ENCODE measurements around the gene DUSP22.

DNA sequence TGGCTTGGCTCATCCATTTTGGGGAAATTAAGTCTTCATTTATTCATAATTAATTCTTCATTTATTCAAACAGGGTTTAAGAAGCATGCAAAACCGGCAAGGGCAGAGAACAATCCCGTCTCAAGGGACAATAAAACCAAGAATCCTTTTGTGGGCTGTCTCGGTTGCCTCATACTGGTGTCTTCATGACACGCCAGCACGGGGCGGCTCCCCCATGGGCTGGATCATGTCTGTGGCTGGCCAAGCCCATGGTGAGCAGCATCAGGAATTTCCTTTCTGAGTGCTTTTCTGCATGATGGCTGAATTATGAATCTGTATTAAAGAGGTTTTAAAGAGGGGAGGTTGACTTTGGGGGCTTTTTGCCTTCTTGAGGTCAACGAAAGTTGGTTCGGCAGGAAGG lies 38.3 kb upstream of the DUSP22 start:
- TF ChIP-seq, protein P1, sequence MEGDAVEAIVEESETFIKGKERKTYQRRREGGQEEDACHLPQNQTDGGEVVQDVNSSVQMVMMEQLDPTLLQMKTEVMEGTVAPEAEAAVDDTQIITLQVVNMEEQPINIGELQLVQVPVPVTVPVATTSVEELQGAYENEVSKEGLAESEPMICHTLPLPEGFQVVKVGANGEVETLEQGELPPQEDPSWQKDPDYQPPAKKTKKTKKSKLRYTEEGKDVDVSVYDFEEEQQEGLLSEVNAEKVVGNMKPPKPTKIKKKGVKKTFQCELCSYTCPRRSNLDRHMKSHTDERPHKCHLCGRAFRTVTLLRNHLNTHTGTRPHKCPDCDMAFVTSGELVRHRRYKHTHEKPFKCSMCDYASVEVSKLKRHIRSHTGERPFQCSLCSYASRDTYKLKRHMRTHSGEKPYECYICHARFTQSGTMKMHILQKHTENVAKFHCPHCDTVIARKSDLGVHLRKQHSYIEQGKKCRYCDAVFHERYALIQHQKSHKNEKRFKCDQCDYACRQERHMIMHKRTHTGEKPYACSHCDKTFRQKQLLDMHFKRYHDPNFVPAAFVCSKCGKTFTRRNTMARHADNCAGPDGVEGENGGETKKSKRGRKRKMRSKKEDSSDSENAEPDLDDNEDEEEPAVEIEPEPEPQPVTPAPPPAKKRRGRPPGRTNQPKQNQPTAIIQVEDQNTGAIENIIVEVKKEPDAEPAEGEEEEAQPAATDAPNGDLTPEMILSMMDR (conservative IDR thresholded peaks at IDR 0.05; ENCODE audit: low read depth in 2 of 2), result no peak
- TF ChIP-seq ETS1 (IDR thresholded peaks at IDR 0.05) (no peak), CREB1 (CRISPR knock-in tag; IDR thresholded peaks at IDR 0.05; ENCODE audit: low read depth) (no peak), POLR2AphosphoS5 (IDR thresholded peaks at IDR 0.05; ENCODE audit: low read depth) (no peak), EZH2 (IDR thresholded peaks at IDR 0.05; ENCODE audit: low read depth, unreplicated experiment) (no peak), ZNF331 (CRISPR knock-in tag; IDR thresholded peaks at IDR 0.05; ENCODE audit: low read depth) (no peak), NANOG (IDR thresholded peaks at IDR 0.05; ENCODE audit: borderline replicate concordance) (no peak), EZH2phosphoT487 (IDR thresholded peaks at IDR 0.05; ENCODE audit: unreplicated experiment) (no peak)
- TF ChIP-seq, protein P2, sequence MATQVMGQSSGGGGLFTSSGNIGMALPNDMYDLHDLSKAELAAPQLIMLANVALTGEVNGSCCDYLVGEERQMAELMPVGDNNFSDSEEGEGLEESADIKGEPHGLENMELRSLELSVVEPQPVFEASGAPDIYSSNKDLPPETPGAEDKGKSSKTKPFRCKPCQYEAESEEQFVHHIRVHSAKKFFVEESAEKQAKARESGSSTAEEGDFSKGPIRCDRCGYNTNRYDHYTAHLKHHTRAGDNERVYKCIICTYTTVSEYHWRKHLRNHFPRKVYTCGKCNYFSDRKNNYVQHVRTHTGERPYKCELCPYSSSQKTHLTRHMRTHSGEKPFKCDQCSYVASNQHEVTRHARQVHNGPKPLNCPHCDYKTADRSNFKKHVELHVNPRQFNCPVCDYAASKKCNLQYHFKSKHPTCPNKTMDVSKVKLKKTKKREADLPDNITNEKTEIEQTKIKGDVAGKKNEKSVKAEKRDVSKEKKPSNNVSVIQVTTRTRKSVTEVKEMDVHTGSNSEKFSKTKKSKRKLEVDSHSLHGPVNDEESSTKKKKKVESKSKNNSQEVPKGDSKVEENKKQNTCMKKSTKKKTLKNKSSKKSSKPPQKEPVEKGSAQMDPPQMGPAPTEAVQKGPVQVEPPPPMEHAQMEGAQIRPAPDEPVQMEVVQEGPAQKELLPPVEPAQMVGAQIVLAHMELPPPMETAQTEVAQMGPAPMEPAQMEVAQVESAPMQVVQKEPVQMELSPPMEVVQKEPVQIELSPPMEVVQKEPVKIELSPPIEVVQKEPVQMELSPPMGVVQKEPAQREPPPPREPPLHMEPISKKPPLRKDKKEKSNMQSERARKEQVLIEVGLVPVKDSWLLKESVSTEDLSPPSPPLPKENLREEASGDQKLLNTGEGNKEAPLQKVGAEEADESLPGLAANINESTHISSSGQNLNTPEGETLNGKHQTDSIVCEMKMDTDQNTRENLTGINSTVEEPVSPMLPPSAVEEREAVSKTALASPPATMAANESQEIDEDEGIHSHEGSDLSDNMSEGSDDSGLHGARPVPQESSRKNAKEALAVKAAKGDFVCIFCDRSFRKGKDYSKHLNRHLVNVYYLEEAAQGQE (IDR thresholded peaks at IDR 0.05; ENCODE audit: unreplicated experiment), result no peak
